Activated CD4-positive, alpha-beta T cell treated with anti-CD3 and anti-CD28 coated beads, Interleukin-10, Interleukin-2, amounts not matched to agents 100 ng/mL and 50 ng/mL, durations not matched to agents 16 hours and 8 hours (primary cell): Measurements from ENCODE around the gene SUPT16H.
"Not testable (repeated sequence)": the region's sequence is repeated elsewhere in the genome, so short reads cannot be mapped to it uniquely, and the experiment has no call there.

Experiments
- DNase-seq: peaks from one replicate; pipeline ENCODE4 v3.0.0-alpha.2; 2020

The SUPT16H gene

GRCh38 chr14:21383848-21384493 is at the start of gene SUPT16H:
TSS of gene SUPT16H (minus strand) at chr14:21384019. CDS start at chr14:21383927, 92 bp downstream.
- DNase-seq = peak; percentile 97

DNA sequence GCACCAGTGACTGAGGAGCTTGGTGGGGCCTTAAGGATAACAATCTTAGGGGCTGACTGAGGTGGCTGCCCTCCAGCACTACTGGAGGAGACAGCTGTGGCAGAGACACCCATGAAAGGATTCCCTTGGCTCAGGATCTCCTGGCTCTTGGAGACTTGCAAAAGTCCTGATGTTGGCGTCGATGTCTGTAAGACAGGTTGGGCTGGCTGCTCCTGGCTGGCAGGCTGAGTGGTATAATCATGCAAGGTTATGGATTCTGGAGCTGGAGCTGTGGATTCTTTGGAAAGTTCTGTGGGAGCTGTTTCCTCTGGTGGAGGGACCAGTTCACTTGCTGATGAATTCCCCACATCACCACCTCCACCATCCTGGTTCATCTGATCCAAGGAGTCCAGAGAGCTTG is 47.3 kb upstream of the SUPT16H start:
- no peak for DNase-seq

- DNase-seq = no peak
Observed at GRCh38 chr14:21428930-21429329, 45.1 kb upstream of the SUPT16H start.

DNA sequence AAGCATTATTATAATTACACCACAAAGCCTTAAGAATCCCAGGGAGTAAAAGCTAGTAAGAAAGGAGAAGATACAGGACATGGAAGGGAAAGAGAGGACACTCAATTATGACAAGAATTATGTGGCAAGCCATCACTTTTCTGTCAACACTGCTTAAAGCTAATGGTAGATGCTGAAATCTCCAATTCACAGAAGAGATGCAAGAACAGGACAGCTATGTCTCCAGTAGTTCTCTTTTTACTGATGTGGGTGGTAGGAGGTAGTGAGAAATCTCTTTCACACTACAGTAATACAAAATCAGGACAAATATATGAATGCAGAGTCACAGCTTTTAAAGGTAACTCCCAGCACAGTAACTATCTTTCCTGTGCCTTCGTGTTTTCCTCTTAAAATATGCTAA is 42.9 kb upstream of the SUPT16H start:
- no peak for DNase-seq

DNA sequence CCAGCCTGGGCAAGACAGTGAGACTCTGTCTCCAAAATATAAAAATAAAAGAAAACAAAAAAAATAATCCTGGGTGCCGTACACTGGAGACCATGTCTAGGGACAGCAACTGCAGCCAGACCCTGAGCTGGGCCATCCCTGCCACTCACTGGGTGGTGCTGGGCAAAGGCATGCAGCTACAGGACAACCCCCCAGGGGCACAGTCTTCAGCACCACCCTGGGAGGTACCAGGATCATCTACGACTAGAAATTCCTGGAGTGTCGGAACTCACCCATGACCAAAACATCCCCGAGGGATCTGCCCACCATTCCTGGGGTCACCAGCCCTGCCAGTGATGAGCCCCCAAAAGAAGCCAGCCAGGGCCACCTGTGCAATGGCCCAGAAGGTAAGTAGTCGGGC is 35.7 kb upstream of the SUPT16H start:
- no peak for DNase-seq

DNA sequence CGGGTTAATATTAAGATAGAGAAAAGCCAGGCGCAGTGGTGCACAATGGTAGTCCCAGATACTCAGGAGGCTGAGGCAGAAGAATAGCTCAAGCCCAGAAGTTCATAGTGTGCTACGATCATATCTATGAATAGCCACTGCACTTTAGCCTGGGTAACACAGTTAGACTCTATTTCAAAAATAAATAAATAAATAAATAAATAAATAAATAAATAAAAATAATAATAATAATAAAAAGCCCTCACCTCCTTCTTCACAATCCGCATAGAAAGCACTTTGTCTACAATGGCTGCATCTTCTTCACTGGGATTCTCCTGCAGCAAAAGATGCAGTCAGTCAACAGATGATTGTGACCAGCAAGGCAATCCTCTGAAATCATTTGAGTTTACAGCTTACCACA is 31.5 kb upstream of the SUPT16H start:
- DNase-seq = no peak

DNA sequence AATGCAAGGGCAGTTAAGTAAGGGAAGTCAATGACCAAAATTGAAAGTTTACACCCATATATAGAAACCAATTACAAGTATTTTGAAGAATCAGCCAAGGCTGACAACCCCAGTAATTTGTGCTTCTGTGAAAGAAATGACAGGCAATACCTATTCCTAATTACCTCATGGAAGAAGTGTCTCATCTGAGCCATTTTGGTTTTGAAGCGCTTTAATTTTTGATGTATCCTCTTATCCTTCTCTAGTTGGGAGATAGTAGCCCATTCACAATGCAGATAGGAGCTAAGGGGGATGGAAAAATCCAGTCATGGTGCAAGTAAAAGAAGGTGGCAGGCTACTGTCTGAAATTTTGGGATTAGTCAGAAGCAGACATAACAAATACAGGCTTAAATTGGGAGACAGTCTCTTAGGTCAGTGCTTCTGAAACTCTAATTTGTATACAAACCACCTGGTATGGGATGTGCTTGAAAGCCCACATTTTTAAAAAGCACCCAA is 30.4 kb upstream of the SUPT16H start:
- peak; percentile 79 for DNase-seq

DNA sequence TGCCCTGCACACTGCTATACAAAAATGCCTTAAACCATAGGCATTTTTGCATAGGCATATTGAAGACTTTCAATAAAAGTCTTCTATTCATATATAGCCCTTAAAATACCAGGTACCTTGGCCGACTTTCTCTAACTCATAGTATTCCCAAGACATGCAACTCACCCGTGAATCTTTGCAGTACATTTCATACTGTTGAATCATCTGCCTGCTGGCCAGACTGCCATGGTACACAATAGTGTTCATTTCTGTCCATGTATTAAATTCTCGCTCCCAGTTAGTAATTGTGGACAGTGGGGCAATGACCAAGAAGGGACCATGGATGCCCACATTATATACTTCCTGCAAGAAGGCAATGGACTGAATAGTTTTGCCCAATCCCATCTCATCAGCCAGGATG is 24.3 kb upstream of the SUPT16H start:
- DNase-seq = no peak

- DNase-seq = no peak
Observed at GRCh38 chr14:21406213-21406612, 22.4 kb upstream of the SUPT16H start.

DNA sequence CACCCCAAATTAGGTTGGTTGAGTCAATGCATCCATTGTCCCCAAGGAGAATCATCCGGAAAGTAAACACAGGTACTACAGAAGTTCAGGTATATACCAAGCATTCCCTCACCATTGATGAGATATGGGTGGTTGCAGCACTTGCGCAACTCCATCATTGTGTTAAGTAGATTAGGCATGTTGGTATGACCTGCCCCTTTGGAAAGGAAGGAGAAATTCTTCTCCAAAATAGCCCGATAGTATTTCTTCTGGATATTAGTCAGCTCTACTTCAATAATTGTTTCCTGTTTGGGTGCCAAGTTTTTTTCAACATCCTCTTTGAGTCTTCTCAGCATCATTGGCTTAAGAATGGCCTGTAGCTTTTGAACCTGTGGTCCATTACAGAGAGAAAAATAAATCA is 21.3 kb upstream of the SUPT16H start:
- DNase-seq = no peak

GRCh38 chr14:21399311-21399870 is 15.6 kb upstream of the SUPT16H start:
- DNase-seq = no peak

DNA sequence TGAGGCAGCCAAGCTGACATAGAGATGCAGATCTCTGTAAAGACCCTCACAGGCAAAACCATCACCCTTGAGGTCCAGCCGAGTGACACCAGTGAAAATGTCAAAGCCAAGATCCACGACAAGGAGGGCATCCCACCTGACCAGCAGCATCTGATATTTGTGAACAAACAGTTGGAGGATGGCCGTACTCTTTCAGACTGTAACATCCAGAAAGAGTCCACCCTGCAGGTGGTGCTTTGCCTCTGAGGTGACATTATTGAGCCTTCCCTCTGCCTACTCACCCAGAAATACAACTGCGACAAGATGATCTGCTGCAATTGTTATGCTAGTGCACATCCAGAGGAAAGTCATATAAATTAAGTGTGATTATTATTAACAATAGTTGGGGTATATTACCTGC is 15.1 kb upstream of the SUPT16H start:
- DNase-seq = no peak

DNA sequence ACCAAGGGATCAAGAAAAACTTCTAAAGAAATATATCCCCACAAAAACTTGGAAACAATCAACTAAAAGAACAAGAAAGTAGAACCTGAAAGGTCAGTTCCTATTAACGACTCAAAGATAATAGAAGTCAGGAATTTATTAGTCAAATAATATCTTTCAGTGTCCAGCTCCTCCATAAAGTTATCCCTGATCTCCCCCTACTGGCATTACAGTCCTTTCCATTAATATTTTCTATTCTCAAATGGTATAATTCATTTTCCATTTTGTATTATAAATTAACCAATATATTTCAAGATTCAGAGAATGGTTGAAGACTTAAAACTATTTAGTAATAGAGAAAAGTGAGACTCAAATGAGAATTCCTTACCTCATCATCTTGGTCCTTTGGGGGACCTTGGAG is 11.6 kb upstream of the SUPT16H start:
- DNase-seq = no peak

DNA sequence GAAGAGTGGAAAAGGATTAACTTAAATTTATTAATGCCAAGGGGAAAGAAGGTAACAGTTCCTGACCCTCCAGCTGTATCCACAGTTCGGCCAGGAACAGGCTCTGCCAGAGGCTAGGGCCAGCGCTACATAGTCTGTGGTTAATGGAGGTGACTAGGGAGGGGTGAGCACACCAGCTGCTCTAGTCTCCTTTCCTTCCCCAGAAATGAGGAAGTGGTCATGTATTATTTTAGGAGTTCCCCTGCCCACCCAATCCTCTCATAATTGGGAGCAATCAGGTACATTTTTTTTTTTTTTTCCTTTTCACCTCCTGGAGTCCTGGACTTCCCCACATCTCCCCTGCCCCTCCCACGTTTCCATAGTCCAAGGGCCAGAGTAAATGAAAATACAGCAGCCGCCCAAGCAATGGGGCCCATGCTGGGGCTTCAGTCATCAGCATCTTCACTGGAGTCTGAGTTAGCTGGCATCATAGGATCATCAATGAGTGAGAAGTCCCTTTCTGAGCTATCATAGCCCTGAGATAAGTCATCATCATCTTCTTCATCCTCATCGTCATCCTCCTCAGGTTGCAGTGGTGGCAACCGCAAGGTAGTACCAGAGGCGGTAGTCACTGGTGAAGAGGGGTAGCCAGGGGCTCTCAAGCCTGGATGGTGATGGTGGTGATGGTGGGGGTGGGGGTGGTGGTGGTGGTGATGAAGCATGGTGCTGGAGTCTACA is 1.5 kb upstream of the SUPT16H start:
- peak; percentile 8 for DNase-seq

GRCh38 chr14:21384494-21384851 is 654 bp upstream of the SUPT16H start:
- DNase-seq = no peak

DNA sequence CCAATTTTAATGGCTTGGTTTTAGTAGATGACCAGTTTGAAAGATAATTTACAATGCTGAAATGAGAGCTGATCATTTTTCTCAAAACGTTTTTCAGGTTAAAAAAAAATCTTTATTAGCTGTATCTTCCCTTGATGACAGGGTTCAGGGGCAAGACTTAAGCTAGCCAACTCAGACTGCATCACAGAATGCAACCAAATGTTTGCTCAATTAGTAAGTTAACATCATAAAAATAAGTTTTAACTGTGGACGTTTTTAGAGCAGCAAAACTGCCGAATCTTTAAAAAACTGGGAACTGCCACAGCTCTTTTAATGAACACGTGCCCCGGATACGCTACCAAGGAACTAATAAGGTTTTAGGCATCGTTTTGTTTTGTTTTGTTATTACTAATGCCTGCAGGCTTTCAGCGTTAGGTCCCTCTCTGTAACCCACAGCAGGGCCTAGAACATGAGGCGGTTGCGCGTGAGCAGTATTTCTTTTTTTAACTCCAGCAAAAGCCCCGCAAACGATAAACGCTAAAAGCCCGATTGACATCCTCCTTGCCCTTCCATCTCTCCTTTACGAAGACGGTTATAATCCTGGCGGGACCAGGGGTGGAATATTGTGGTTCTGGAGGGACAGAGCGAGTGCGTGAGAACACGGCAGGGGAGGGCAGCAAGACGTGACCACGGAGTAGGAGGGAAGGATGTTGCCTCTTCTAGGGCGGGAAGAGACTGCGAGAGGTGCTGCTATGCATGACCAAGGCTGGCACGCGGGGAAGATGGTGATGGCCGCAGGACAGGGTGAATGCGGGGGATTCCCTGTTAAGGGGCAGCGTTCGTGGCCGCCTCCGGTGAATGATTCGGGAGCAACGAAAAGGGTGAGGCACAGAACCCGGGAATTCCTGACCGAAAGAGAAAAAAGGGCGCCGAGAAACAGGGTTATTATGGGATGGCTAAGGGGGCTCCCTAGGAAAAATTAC is 652 bp downstream of the SUPT16H start:
- peak; percentile 70 for DNase-seq

DNA sequence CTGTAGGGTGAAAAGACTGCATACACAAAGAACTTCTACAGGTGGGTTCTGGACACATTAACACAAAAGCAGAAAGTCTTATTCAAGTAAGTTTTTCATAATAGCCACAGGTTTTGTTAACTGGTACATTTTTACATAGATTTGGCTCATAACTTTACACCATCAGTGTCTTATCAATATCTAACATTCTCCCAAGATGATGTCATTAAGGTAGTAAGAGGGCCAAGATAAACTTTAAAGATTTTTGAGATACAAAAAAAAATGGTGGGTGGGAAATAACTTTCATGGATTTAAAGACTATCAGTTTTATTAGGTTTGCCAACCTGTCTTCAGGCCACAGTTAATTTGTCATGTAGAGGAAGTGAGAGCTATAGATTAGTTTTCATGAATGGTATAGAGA is 1.7 kb downstream of the SUPT16H start:
- peak; percentile 4 for DNase-seq

GRCh38 chr14:21379338-21379737 is 4.5 kb downstream of the SUPT16H start:
- no peak for DNase-seq

- no peak for DNase-seq
Observed at GRCh38 chr14:21373980-21374379, 9.8 kb downstream of the SUPT16H start.

DNA sequence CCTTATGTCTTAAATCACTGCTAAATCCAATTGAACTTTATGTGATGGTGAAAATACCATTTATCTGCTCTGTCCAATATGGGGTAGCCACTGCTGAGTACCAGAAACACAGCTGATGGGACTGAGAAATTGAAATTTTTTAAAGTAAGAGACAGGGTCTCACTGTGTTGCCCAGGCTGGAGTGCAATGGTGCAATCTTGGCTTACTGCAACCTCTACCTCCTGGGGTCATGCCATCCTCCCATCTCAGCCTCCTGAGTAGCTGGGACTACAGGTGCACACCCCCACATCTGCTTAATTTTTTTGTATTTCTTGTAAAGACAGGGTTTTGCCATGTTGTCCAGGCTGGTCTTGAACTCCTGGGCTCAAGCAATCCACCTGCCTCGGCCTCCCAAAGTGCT is 11.0 kb downstream of the SUPT16H start:
- DNase-seq = not testable (repeated sequence)

GRCh38 chr14:21369949-21370679 is 13.7 kb downstream of the SUPT16H start:
- DNase-seq = no peak

DNA sequence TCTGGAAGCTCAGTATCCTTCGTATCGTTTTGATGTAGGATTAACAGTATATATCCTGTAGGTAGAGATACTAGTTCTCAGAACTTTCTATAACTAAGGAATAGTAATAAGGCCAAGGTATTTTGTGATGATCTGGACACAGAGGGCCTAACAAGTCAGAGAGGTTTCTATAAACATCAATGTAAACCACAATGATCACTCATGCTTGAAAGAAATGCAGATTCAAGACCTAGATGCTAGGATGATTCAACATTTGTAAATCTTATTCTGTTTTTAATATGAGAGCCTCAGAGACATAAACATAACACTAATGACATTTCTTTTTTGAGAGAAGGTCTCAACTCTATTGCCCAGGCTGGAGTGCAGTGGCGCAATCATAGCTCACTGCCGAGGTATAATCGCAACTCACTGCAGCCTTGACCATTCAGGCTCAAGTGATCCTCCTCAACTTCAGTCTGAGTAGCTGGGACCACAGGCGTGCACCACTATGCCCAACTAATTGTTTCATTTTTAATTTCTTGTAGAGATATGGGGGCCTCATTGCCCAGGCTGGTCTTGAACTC is 16.2 kb downstream of the SUPT16H start:
- DNase-seq = no peak
